Neural crest cell (in vitro differentiated cells): ENCODE measurements around the gene QARS1. TPM values are rescaled to one million over a fixed set of nuclear protein-coding genes. Genes with fewer than 3 reads are reported as not detected.

ENCODE experiments used
- DNase-seq: peaks from one replicate; pipeline ENCODE4 v3.0.0; 2021; ENCODE audit warnings: low read depth, mixed read lengths, low spot score
- H3K27ac Mint-ChIP-seq: one replicate; pipeline ENCODE4 v1.8.0; 2021; ENCODE audit warnings: mild to moderate bottlenecking, mixed read lengths; ENCODE audit not compliant: unreplicated experiment
- H3K27me3 Mint-ChIP-seq: 2 replicates; pipeline ENCODE4 v1.8.0; 2021; ENCODE audit warnings: low read depth, mild to moderate bottlenecking, mixed read lengths
- H3K36me3 Mint-ChIP-seq: 2 replicates; pipeline ENCODE4 v1.8.0; 2021; ENCODE audit warnings: low read depth, mild to moderate bottlenecking, mixed read lengths
- H3K4me1 Mint-ChIP-seq: 2 replicates; pipeline ENCODE4 v1.8.0; 2021; ENCODE audit warnings: mixed read lengths
- H3K4me3 Mint-ChIP-seq: one replicate; pipeline ENCODE4 v1.8.0; 2021; ENCODE audit warnings: mild to moderate bottlenecking, mixed read lengths
- H3K9me3 Mint-ChIP-seq: 2 replicates; pipeline ENCODE4 v1.8.0; 2021; ENCODE audit warnings: mixed read lengths
- CTCF ChIP-seq: fragments of 200-600 bp; sonication (generic); conservative IDR thresholded peaks from 2 replicates; pipeline ENCODE4 v1.5.0; 2021; ENCODE audit warnings: antibody characterized with exemption, mild to moderate bottlenecking
- total RNA-seq: library from RNA; stranded (reverse); gene quantifications from 2 replicates; pipeline ENCODE4 v1.2.1, GENCODE V29; 2021

The QARS1 gene
- total RNA-seq, 1 donor from 2014 or later: 382 TPM

DNA sequence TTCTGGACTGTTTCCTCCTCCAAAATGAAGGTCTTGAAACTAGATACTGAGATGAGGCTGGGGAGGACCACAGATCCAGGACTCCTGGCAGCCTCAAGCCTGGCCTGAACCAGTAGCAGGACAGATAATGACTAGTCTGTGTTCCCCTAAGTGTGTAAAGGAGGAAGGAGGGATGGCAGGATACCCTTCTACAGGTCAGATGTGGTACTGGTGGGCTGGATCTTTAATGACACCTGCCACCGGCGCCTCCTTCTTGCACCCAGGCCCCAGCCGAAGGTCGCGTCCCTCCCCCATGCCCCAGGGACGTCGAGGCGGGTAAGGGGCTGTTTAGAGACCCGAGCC, 15.5 kb upstream of the QARS1 start:
- no peak for DNase-seq
- Mint-ChIP-seq H3K36me3 (peaks cover 4% of the 10 kb centered on the region), H3K4me1 (peaks cover 5% of the 10 kb centered on the region), H3K27me3 (no peaks in the 10 kb centered on the region), H3K4me3 (peak overlapping the region; percentile 90), H3K9me3 (no peaks in the 10 kb centered on the region), H3K27ac (peak overlapping the region; percentile 96)
- no peak for TF ChIP-seq CTCF

- no peaks in the 10 kb centered on the region for H3K27me3 Mint-ChIP-seq
- no peak for TF ChIP-seq CTCF
- H3K4me3 Mint-ChIP-seq: peak overlapping the region; percentile 90
- H3K36me3 Mint-ChIP-seq: peaks cover 4% of the 10 kb centered on the region
- H3K27ac Mint-ChIP-seq: no peak overlapping the region
- H3K4me1 Mint-ChIP-seq: peaks cover 5% of the 10 kb centered on the region
- DNase-seq: no peak
- no peaks in the 10 kb centered on the region for H3K9me3 Mint-ChIP-seq
These were observed 14.9 kb upstream of the QARS1 start for GRCh38 chr3:49119439-49119838.

- DNase-seq: no peak
- Mint-ChIP-seq H3K9me3 (no peaks in the 10 kb centered on the region), H3K27ac (no peak overlapping the region), H3K27me3 (no peaks in the 10 kb centered on the region), H3K4me1 (peaks cover 5% of the 10 kb centered on the region), H3K4me3 (peak overlapping the region; percentile 90), H3K36me3 (peaks cover 4% of the 10 kb centered on the region)
- TF ChIP-seq CTCF: no peak
These were observed 14.5 kb upstream of the QARS1 start for GRCh38 chr3:49119036-49119435.

DNA sequence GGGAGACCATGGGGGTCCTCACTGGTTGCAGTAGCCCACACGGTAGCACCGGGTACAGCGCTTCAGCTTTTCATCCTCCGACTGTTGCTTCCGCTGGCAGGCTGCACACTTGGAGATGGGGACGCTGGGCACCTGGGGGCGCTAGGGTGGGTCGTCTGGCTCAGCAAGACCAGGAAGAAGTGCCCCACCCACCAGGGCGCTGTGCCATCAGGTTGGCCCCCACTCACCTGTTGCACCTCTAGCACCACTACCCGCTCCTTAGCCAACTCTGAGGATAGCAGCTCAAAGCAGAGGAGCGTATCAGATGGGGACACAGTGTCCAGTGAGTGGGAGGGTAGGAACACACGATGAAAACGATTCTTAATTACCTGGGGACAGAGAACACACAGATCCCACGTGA, 7.7 kb upstream of the QARS1 start:
- H3K27ac Mint-ChIP-seq: no peak overlapping the region
- peaks cover 6% of the 10 kb centered on the region for H3K36me3 Mint-ChIP-seq
- TF ChIP-seq CTCF: no peak
- H3K27me3 Mint-ChIP-seq: no peaks in the 10 kb centered on the region
- H3K4me3 Mint-ChIP-seq: no peak overlapping the region
- H3K4me1 Mint-ChIP-seq: no peaks in the 10 kb centered on the region
- DNase-seq: no peak
- H3K9me3 Mint-ChIP-seq: no peaks in the 10 kb centered on the region

DNA sequence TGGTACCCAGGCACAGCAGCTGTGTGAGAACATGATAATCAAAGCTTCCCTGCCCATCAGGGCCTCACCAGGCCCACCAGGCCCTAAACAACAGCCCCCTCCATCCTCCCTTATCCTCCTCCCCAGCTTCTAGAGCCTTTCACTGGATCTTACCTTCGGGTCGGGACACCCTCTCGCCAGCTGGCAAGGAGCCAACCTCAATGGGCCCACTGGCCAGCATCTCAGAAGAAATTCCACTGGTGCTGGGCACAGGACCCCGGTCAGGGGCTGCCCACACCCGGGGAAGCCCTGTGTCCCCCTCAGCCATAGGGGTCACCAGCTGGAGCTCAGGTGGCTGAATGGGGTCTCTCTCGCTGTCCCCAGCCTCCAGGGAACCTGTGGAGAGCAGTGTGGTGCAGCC, 6.8 kb upstream of the QARS1 start:
- Mint-ChIP-seq H3K36me3 (peaks cover 3% of the 10 kb centered on the region), H3K27me3 (no peaks in the 10 kb centered on the region), H3K27ac (no peak overlapping the region), H3K4me1 (no peaks in the 10 kb centered on the region), H3K9me3 (no peaks in the 10 kb centered on the region), H3K4me3 (no peak overlapping the region)
- DNase-seq: no peak
- TF ChIP-seq CTCF: no peak

DNA sequence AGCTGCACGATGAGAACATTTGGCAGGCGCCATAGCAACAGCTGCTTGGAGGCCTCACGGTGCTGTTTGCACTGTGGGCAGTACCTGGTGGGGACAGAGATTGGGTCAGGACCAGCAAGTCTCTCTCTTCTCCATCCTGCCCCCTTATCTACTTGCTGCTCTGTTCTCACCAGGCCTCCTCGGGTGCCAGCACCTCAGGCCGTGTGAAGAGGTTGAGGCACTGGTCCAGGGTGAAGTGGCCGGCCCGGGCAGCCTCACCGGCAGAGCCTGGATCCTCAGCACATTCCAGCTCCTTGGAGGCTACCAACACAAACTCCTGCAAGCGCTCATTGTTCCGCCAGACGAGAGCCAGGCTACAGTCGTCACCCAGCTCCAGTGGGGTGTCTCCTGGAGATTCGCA, 6.2 kb upstream of the QARS1 start:
- TF ChIP-seq CTCF: no peak
- no peak for DNase-seq
- no peak overlapping the region for H3K4me3 Mint-ChIP-seq
- H3K27ac Mint-ChIP-seq: no peak overlapping the region
- peaks cover 2% of the 10 kb centered on the region for H3K4me1 Mint-ChIP-seq
- no peaks in the 10 kb centered on the region for H3K27me3 Mint-ChIP-seq
- H3K36me3 Mint-ChIP-seq: peaks cover 2% of the 10 kb centered on the region
- H3K9me3 Mint-ChIP-seq: no peaks in the 10 kb centered on the region
